GM12873 (cell line): ENCODE data around the gene INPP5E.

Source experiments
- CTCF ChIP-seq: IDR thresholded peaks from 2 replicates; pipeline ENCODE4 v1.5.1; 2012; ENCODE audit warnings: low read depth, mild to moderate bottlenecking, moderate library complexity, low read length, control low read depth; ENCODE audit not compliant: insufficient read depth; ENCODE audit errors: missing control alignments

INPP5E gene

GRCh38 chr9:136419092-136419420 lies 20.6 kb downstream of the INPP5E start:
- TF ChIP-seq CTCF, result no peak

- TF ChIP-seq CTCF, result no peak
These were observed 21.2 kb downstream of the INPP5E start for GRCh38 chr9:136418182-136419091.

- no peak for TF ChIP-seq CTCF
These were observed 22.7 kb downstream of the INPP5E start for GRCh38 chr9:136416914-136417313.

GRCh38 chr9:136416427-136416826 lies 23.2 kb downstream of the INPP5E start:
- TF ChIP-seq CTCF, result no peak

GRCh38 chr9:136412962-136413361 lies 26.7 kb downstream of the INPP5E start:
- TF ChIP-seq CTCF, result no peak

GRCh38 chr9:136411378-136411777 lies 28.3 kb downstream of the INPP5E start:
- no peak for TF ChIP-seq CTCF

- TF ChIP-seq CTCF, result no peak
These were observed 29.0 kb downstream of the INPP5E start, which contains the start of the genes ENTR1 and PMPCA for GRCh38 chr9:136410500-136411287. TSS of gene ENTR1 (minus strand) at chr9:136410614. CDS start at chr9:136410397, 217 bp downstream. TSS of gene PMPCA (plus strand) at chr9:136410658. CDS start at chr9:136410669, 11 bp downstream.
